CMK (cell line): ENCODE data around the gene SYTL3.

Source experiments
- DNase-seq: peaks from one replicate; pipeline ENCODE4 v3.0.0-alpha.2; 2010; ENCODE audit warnings: low read depth

SYTL3 gene

GRCh38 chr6:158759966-158760617, 110.2 kb downstream of the SYTL3 start:
- no peak for DNase-seq

DNA sequence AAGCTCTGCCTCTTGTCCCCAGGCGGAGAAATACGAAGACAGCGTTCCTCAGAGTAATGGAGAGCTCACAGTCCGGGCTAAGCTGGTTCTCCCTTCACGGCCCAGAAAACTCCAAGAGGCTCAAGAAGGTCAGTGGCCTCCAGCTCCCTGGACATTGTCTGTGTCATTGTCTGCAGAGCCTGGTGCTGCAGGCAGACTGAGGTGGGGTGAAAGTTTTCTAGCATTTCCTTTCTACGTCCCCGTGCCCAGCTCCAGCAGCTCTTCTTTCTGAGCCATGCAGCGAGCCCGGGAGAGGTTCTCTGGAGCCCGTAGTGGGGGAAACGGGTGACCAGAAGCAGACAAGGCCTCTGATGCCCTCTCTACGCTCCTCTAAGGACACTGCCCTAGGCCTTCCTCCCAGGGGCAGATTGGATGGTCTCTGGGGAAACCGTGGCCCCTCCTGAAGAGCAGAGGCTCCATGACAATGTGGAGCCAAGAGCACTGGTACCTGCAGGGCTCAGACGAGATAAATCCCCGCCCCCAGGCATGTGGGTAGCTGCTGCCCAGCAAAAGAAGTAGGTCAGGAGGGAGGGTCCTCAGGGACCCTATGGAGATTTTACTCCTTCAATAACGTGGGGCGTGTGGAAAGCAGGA, 110.9 kb downstream of the SYTL3 start:
- no peak for DNase-seq

- no peak for DNase-seq
Observed at GRCh38 chr6:158761746-158762145, 111.9 kb downstream of the SYTL3 start.

DNA sequence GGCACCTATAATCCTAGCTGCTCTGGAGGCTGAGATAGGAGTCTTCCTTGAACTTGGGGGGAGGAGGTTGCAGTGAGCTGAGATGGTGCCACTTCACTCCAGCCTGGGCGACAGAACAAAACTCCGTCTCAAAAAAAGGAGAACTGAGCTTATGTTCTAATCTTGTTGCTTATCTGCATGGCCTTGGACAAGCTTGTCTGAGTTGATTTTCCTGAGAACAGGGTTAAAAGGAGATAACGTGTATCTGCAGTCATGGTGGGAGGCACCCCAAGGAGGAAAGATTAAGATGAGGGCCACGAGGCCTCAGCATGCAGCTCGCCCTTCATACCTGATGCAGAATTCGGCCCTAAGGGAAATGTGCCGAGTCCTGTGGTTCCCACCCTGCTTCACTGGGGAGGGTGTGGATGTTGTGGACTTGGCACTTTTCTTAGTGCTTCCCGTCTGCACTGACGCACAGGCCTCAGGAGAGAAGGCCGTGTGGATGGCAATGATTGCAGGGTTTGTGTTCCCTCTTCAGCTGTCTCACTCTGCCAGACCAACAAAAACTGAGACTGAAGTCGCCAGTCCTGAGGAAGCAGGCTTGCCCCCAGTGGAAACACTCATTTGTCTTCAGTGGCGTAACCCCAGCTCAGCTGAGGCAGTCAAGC, 113.1 kb downstream of the SYTL3 start:
- peak; percentile 70 for DNase-seq

- DNase-seq, result no peak
Observed at GRCh38 chr6:158763434-158764182, 113.8 kb downstream of the SYTL3 start.

DNA sequence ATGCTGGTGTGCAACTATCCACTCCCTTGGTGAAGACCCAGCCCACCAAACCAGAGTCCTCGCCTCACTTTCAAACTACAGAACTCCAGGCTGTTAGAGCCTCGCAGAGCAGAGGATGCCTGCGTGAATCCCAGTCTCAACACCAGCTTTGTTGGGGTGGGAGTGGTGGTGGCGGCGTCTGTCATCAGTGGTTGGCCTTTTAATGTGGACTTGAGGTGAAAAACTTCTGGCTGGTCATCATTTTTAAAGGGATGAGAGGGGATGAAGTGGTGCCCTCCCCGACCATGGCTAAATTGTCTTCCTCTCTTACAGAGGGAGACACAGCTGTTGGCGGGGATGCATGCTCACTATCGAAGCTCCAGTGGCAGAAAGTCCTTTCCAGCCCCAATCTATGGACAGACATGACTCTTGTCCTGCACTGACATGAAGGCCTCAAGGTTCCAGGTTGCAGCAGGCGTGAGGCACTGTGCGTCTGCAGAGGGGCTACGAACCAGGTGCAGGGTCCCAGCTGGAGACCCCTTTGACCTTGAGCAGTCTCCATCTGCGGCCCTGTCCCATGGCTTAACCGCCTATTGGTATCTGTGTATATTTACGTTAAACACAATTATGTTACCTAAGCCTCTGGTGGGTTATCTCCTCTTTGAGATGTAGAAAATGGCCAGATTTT, 114.5 kb downstream of the SYTL3 start:
- DNase-seq, result no peak

DNA sequence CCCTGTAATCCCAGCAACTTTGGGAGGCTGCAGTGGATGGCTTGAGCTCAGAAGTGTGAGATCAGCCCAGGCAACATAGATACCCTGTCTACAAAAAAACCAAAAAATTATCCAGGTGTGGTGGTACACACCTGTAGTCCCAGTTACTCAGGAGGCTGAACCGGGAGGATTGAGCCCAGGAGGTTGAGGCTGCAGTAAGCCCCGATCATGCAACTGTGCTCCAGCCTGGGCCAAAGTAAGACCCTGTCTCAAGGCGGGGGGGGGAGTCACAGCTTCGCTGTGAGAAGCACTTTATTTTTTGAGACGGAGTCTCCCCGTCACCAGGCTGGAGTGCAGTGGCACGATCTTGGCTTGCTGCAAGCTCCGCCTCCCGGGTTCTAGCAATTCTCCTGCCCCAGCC, 115.1 kb downstream of the SYTL3 start:
- no peak for DNase-seq

GRCh38 chr6:158765499-158766068, 115.7 kb downstream of the SYTL3 start:
- DNase-seq, result no peak

- no peak for DNase-seq
Observed at GRCh38 chr6:158766621-158767455, 117.0 kb downstream of the SYTL3 start.

DNA sequence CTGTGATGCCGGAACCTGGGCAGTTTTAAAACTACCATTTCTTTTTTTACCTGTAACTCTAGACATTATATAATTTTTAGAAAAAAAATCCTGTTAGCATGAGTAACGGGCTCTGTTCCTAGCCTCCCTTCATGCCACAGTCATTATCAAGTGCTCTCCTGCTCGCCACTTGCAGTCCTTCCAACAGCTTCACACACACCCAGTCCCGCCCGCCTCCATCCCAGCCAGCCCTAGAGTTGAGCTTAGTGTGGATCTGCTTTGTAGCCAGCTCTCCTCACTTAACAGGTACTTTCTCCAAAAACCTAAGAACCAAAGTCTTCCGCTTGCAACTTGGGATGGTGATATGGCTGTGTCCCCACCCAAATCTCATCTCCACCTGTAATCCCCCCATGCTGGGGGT, 117.9 kb downstream of the SYTL3 start:
- no peak for DNase-seq

- no peak for DNase-seq
Observed at GRCh38 chr6:158768436-158768835, 118.6 kb downstream of the SYTL3 start.

- DNase-seq, result no peak
Observed at GRCh38 chr6:158769234-158769770, 119.4 kb downstream of the SYTL3 start.

DNA sequence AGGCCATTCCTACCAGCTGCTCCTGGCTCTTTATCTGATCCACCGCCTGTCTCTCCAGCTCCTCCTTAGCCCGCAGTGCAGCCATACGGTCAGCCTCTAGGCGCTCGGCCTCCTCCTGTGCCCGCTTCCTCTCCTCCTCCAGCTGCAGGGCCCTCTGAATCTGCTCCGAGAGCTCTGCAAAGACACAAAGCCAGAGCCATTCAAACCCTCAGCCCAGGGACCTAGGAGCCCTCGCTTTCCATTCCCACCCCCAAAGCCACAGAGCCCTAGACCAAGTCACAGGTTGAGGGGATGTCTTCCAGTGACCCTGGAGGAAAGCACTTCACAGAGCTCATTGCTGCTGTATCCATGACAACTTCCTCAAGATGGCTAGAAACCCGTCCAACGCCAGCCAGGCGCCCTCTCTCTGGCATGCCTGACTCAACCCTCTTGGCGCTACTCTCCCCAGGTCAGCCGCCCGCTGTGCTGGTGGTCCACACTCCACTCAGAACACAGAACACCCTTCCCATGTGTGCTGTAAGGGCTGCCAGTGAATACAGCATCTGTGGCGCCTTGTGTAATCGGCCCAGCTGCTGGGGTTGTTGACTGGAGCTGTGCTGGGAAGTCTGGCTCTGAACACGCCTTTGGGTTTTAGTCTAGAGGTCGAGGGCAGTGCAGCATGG, 120.0 kb downstream of the SYTL3 start:
- DNase-seq, result no peak

- no peak for DNase-seq
Observed at GRCh38 chr6:158770533-158771330, 120.9 kb downstream of the SYTL3 start.

GRCh38 chr6:158771399-158772152, 121.7 kb downstream of the SYTL3 start:
- no peak for DNase-seq

DNA sequence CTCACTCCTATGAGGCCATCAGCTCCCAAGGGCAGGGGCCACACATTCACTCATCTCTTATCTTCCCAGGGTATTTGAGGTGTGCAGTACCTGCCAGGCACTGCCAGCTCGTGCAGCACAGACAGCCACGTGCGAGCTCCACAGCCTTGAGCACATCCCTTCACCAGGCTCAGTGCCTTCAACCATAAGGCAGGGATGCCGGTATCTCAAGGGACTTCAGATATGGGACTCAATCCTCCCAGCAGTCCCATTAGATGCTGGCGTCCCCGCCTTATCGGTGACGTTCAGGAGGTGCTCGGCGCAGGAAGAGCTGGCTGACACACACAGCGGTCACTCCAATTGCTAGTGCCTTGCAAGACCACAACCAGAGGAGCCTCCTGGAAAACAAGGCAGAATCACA, 122.3 kb downstream of the SYTL3 start:
- no peak for DNase-seq

GRCh38 chr6:158772851-158773371, 123.1 kb downstream of the SYTL3 start:
- no peak for DNase-seq
